ENCODE data around the gene POLD4.
A peak's percentile ranks its signal among the peaks of the same experiment; 100 is the strongest.

The POLD4 gene

DNA sequence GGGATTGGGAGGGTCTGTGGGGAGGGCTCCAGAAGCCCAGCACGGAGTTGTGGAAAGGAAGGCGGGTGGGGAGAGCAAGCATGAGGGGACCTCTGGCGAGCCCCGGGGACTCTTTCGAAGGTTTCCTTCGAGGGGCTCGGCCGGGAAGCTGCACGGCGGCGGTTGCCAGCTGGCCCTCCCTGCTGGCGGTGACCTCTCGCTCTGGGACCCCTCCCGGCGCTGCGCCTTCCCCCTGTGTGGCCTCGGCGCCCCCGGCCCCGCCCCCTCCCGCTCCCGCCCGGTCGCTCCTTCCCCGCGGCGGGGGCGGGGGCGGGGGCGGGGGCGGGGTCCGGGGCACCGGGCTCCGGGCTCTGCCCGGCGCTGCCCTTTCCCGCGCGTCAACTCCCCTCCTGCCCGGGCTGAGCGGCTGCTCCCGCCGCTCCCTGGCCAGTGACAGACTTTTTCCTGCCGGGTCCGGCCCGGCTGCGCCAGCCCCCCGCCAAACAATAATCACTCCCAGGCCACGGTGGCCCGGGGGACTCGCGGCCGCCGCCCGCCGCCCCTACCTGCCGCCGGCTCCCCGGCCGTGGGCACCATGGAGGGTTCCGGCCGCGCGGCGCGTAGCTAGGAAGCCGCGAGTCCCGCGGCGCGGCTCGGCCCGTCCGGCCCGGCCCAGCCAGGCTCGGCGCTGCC, 19.1 kb upstream of the POLD4 start:
- TF ChIP-seq SIN3A (IDR thresholded peaks at IDR 0.05; ENCODE audit: borderline replicate concordance, insufficient read depth, low read length) (no peak), POLR2AphosphoS5 (IDR thresholded peaks at IDR 0.05; ENCODE audit: low read depth, low read length) (no peak), TAF1 (IDR thresholded peaks at IDR 0.05; ENCODE audit: borderline replicate concordance, insufficient read depth, low read length) (no peak)

- TF ChIP-seq TAF1 (IDR thresholded peaks at IDR 0.05; ENCODE audit: borderline replicate concordance, insufficient read depth, low read length) (no peak), POLR2AphosphoS5 (IDR thresholded peaks at IDR 0.05; ENCODE audit: low read depth, low read length) (no peak), FOXP2 (optimal IDR thresholded peaks at IDR 0.05; ENCODE audit: borderline replicate concordance, extremely low read depth, extremely low read length, insufficient read depth) (no peak), SIN3A (IDR thresholded peaks at IDR 0.05; ENCODE audit: borderline replicate concordance, insufficient read depth, low read length) (no peak)
- TF ChIP-seq, protein P1, sequence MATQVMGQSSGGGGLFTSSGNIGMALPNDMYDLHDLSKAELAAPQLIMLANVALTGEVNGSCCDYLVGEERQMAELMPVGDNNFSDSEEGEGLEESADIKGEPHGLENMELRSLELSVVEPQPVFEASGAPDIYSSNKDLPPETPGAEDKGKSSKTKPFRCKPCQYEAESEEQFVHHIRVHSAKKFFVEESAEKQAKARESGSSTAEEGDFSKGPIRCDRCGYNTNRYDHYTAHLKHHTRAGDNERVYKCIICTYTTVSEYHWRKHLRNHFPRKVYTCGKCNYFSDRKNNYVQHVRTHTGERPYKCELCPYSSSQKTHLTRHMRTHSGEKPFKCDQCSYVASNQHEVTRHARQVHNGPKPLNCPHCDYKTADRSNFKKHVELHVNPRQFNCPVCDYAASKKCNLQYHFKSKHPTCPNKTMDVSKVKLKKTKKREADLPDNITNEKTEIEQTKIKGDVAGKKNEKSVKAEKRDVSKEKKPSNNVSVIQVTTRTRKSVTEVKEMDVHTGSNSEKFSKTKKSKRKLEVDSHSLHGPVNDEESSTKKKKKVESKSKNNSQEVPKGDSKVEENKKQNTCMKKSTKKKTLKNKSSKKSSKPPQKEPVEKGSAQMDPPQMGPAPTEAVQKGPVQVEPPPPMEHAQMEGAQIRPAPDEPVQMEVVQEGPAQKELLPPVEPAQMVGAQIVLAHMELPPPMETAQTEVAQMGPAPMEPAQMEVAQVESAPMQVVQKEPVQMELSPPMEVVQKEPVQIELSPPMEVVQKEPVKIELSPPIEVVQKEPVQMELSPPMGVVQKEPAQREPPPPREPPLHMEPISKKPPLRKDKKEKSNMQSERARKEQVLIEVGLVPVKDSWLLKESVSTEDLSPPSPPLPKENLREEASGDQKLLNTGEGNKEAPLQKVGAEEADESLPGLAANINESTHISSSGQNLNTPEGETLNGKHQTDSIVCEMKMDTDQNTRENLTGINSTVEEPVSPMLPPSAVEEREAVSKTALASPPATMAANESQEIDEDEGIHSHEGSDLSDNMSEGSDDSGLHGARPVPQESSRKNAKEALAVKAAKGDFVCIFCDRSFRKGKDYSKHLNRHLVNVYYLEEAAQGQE (IDR thresholded peaks at IDR 0.05; ENCODE audit: insufficient read depth in 1 of 2, low read depth in 2 of 2, low read length in 2 of 2), result no peak
Observed at GRCh38 chr11:67371911-67372320, 18.6 kb upstream of the POLD4 start.

DNA sequence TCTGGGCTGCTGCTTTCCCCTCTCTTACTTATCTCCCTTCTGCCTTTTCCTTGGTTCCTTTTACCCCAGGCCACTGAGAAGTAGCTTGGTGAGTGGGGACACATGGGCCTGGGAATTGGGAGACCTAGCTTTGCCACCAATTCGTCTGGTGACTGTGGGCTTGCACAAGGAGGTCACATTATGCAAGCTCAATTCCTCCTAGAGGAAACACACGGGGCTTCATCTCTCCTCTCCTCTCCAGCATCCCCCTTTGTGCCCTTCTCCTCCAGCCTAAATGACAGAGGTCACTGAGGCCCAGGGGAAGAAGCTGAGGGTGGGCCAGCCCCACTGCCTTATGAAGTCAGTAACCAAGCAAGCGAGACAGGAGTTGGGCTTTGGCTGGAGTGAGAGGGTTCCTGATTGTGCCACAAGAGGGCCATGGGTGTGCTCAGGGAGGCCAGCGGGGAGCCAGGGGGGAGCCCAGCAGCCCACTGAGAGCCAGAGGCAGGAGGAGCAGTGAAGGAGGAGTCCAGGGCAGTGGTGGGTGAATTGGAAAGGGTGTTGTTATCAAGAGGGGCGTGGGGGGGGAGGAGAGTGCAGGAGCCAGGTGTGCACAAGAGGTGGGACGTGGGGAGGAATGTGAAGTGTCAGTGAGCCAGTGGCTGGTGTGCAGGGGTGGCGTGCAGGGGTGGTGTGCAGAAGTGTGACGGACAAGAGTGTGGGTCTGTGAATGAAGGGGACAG, 18.0 kb upstream of the POLD4 start:
- TF ChIP-seq SIN3A (IDR thresholded peaks at IDR 0.05; ENCODE audit: borderline replicate concordance, insufficient read depth, low read length), result no peak
- TF ChIP-seq, protein P1 (IDR thresholded peaks at IDR 0.05; ENCODE audit: insufficient read depth in 1 of 2, low read depth in 2 of 2, low read length in 2 of 2), result no peak
- TF ChIP-seq FOXP2 (optimal IDR thresholded peaks at IDR 0.05; ENCODE audit: borderline replicate concordance, extremely low read depth, extremely low read length, insufficient read depth), result no peak
- TF ChIP-seq POLR2AphosphoS5 (IDR thresholded peaks at IDR 0.05; ENCODE audit: low read depth, low read length), result no peak
- TF ChIP-seq TAF1 (IDR thresholded peaks at IDR 0.05; ENCODE audit: borderline replicate concordance, insufficient read depth, low read length), result no peak

DNA sequence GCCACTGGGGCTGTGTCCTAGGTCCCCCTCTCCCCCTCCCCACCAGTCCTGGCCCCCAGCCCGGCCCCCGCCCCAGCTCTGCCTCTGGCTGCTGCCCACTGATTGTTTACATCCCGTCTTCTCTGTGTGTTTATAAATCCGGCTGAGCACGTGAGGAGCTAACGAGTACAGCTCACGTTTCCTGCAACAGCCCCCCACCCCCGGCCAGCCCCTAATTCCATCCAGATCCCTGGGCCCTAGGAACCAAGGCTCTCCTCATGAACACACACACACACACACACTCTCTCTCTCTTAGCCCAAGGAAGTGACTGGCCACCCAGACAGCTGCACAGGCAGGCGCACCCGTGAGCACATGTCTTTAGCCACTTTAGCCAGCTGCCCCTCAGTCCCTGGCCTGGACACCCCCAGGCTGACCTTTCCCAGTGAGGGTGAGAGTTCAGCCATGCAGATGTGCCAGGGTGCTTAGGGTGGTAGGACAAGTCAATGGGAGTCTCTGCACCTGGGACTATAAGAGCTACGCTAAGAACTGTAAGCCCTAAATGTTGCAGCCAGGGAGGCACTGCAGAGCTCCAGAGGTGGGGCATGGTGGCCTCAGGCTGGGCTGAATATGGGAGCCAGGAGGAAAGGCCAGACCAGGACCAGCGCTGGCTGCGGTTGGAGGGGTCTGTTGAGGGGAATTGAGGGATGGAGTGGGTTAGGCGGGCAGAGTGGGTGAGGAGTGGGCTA, 17.2 kb upstream of the POLD4 start:
- peak; percentile 93 for TF ChIP-seq FOXP2 (optimal IDR thresholded peaks at IDR 0.05; ENCODE audit: borderline replicate concordance, extremely low read depth, extremely low read length, insufficient read depth)
- TF ChIP-seq, protein P1 (IDR thresholded peaks at IDR 0.05; ENCODE audit: insufficient read depth in 1 of 2, low read depth in 2 of 2, low read length in 2 of 2), result no peak

- TF ChIP-seq POLR2AphosphoS5 (IDR thresholded peaks at IDR 0.05; ENCODE audit: low read depth, low read length) (no peak), TAF1 (IDR thresholded peaks at IDR 0.05; ENCODE audit: borderline replicate concordance, insufficient read depth, low read length) (no peak), SIN3A (IDR thresholded peaks at IDR 0.05; ENCODE audit: borderline replicate concordance, insufficient read depth, low read length) (no peak), FOXP2 (optimal IDR thresholded peaks at IDR 0.05; ENCODE audit: borderline replicate concordance, extremely low read depth, extremely low read length, insufficient read depth) (no peak)
- TF ChIP-seq, protein P1 (IDR thresholded peaks at IDR 0.05; ENCODE audit: insufficient read depth in 1 of 2, low read depth in 2 of 2, low read length in 2 of 2), result no peak
Observed at GRCh38 chr11:67369801-67370284, 16.5 kb upstream of the POLD4 start.
